ENCODE measurements around the gene TGM2.
A peak's percentile ranks its signal among the peaks of the same experiment; 100 is the strongest.

Gene TGM2

DNA sequence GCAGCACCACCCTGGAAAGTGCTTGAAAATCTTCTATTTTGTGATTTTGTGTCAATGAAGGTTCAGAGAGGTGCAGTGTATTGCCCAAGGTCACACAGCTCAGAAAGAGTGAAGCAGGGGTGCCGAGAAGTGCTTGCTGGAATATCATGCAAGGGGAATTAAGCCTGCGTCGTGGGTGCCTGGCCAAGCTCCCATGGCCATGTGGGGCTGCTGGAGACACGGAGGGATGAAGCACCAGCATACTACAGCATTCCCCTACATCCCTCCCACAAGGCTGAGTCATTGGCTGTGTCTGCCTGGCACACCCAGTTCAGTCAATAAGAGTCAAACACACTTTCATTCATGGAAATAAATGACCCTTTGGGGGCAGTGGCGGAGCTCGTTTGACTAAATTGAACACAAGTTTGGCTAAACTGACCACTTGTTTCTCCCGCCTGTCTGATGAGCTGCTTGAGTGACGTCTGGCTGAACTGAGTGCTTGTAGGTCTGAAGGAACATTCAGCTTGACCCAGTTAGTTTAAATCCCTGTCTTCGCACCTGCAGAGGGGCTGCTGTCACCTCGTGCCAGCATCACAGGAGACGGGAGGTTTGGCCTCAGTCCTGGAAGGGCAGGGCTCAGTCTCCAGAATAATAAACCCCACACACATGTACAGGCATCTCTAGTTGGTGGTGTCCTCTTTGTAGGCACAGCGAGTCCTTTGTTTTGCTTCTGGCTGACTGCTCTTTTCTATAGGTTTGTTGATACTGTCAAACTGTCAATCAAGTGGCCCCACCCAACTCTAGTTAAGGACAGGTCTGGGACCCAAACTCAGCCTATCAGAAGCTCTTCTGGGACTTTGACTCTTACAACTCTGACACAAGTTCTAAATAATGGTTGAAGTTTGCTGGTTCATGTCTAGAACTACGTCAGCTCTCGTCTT lies 8.4 kb upstream of the TGM2 start:
- no peak for DNase-seq

DNA sequence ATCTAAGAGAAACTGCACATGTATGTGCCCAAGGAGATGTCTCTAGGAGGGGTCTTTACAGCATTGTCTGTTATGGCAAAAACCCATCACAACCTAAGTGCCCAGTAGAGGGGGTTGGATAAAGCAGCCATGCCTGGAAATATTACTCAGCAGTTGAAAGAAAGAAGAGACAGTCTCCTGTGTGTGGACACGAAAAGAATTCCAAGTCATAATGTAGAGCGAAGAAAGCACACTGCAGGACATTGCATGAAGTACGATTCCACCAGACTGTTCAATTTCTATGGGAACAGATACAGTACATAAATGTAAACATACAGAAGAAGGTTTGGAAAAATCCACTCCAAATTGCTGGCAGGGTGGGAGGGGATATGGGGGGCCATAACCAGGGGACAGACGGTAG lies 7.3 kb upstream of the TGM2 start:
- no peak for DNase-seq

DNA sequence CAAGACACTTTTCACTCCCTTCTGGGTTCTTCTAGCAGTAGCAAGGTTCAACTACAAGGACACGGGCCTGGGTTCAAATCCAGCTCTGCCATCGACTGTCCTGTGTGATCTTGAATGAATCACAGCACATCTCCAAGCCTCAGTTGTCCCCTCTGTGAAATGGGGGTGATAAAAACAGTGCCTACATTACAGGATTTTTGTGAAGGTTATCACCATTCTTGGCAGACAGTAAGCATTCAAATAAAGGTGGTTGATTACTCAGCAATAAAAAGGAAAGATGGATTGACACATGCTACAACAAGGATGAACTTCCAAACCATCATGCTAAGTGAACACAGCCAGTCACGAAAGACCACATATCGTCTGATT lies 6.6 kb upstream of the TGM2 start:
- no peak for DNase-seq

DNA sequence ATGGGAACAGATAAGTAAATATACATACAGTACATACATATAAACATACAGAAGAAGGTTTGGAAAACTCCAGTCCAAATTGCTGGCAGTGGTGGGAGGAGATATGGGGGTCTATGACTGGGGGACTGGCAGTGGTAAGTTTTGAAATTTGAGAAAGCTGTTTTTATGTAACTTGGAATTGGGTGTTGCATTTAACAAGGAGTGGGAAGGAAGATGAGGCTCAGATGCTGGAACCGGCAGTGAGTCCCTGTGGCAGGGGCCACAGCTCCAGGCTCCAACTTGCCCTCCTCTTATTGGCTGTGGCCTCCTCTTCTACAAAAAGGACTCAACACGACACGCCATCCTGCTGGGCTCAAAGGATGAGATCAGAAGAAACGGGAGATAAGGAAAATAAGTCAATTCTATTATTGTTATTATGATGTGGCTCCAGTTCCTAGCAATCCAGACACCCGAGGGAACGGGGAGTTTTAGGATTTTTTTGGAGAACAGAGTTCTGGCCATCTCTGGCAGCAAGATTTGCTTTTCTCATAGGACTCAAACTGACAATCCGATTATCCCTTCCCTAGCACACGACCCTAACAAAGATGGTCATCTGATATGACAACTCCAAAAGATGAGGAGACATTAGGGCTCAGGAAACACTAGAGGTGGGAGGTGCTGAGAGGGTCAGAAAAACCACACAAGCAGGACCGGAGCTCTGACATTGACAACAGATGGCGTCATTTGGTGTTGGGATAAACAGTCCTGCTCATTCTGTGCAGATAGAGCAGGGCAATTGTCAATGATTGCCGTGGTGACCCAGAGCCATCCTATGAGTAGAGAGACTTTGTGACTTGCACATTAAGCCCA lies 6.0 kb upstream of the TGM2 start:
- no peak for DNase-seq

DNA sequence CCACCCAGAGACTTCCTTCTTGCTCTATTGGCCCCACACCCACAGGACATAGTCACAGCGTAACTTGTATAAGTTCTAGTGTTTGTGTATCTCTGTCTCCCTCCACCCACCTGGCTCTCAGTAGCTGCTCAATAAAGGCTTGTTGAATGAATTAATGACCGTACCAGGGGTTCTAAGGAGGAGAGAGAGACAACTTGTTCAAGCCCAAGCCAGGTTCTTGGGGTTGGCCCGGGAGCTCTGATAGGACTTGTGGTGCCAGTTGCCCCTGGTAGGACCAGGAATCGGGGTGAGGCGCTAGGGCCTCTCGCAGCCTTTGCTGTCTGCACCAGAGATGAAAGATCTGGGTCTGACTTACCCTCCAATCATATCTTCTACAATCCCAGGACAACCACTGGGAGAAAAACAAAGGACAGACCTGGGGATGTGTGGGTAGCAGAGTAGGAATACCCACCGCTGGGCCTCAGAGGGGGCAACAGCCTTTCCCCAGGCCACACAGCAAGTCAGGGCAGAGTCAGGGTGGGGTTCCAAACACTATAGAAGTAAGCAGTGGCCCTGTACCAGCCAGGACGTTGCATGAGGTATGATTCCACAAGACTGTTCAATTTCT lies 5.3 kb upstream of the TGM2 start:
- no peak for DNase-seq

DNA sequence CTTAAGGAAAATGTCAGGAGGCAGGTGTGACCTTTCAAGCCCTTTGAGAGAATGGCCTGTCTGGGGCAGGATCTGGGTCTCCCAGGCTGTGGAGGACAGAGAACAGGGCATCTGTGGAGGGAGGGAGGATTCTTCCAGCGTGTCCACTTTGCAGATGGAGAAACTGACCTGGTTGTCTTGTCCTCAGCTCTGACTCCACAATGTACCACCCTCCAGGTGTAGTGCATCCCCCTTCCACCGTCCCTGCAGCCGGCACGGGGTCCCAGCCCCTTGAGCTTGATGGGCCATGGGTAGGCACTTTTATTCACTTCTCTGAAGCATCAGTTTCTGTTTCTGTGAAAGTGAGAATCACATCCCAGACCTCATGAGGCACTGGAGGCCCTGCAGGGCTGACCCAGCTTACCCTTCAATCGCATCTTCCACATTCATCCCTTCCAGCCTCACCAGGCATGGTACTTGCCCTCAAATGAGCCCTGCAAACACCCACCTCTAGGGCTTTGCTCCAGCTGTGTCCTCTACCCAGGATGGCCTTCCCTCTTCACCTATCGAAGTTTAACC lies 4.6 kb upstream of the TGM2 start:
- no peak for DNase-seq

DNA sequence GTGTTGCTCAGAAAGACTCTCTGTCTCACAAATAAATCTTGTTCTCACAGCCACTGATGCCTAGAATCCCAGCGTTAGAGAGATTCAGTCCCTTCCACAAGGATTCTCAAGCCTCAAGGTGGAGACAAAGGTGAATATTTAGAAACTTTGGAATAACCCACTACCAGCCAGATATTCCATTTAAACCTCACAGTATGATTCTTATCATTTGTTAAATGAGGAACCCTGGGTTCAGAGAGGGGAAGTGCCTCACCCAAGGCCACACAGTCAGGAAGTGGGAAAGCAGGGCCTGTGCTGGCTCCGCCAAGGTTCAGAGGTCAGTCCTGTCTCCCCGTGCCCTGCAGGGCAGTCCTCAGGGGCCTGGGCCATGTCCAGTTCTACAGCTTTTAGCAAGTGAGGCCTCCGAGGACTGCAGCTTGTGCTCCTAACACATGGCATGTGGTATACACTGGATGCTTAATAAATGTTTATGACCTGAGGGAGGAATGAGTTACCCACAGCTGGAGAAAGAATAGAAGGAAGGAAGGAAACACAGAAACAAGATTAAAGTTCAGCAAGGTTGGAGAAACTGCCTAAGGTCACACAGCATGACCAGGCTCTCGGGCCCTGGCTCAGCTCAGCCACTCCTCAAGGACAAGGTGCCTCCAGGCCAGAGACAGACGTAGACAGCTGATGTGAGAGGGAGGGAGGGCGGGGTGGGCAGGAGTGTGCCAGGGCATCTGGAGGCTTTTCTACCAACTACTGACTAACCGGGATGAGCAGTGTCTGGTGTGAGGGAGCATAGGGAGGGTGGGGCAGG lies 3.9 kb upstream of the TGM2 start:
- peak; percentile 75 for DNase-seq

DNA sequence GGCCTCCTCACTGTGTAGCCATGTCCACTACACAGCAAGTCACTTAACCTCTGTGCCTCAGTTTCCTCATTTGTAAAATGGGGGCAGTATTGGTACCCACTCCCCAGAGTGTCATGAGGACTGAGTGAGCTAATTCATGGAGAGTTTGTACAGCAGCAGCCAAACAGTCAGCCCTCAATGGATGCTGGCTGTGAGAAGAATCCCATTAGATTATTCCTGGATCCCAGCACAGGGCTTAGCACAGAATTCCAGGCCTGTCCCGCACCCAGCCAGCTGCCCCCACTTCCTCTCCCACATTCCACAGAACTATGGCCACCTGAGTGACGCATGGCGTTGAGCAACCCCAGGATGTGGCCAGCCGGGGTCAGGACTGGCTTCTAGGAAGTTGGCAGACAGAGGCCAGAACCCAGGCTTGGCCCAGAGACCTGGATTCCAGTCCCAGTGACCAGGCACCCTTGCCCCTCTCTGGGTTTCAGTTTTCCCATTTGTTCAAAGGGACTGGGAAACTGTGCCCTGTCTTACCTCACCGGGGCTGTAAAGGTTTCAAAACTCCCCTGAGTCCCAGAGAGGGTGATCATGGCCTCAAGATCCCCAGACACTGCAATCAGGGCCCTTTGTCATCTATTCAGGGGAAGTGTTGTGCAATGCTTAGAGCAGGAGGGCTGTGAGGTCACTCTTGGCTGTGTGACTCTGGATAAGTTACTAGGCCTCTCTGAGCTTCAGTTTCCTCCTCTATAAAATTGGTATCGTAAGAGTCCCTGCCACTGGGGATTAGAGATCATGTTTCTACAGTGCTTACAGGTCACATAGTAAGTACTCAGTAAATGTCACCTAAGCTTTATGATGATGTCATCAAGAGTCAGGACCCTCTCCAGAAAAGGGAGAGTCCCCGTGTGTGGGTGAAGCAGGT lies 3.0 kb upstream of the TGM2 start:
- DNase-seq, result peak; percentile 77

DNA sequence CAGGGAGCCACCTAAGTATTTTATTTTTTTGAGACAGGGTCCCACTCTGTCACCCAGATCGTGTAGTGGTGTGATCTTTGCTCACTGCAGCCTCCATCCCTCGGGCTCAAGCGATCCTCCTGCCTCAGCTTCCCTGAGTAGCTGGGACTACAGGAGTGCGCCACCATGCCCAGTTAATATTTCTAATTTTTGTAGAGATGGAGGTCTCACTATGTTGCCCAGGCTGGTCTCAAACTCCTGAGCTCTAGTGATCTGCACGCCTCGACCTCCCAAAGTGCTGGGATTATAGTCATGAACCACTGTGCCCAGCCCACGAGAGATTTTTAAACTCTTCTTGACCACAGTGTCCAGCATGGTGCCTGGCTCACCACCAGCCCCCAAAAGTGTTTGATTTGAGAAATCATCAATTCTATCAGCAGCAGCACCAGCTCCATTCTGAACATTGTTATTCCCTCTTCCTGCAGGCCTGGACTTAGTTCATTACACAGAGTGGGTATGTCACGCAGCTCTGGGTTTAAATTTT lies 2.3 kb upstream of the TGM2 start:
- no peak for DNase-seq

DNA sequence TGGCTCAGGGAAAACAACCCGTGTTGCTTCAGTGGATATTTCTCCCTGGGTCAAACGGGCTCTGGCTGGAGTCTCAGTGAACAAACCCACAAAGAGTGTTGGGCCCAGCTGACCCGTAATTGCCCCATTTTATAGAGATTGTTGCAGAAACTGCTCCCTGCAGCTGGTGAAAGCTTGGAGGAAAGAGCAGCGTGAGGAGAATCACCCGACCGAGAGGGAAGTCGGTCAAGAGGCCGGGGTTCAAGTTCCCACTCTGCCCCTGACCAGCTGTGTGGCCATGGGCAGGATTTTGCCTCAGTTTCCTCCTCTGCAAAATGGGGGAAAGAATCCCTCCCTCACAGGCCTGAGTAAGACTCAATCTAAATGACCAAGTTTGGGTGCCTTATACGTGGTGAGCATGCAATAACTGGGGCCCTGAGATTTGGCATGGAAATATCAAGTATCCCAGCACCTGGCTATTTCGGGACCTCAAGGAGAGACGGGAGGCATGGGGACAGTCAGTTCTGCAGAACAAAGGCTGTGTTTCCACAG lies 1.7 kb upstream of the TGM2 start:
- peak; percentile 2 for DNase-seq

DNA sequence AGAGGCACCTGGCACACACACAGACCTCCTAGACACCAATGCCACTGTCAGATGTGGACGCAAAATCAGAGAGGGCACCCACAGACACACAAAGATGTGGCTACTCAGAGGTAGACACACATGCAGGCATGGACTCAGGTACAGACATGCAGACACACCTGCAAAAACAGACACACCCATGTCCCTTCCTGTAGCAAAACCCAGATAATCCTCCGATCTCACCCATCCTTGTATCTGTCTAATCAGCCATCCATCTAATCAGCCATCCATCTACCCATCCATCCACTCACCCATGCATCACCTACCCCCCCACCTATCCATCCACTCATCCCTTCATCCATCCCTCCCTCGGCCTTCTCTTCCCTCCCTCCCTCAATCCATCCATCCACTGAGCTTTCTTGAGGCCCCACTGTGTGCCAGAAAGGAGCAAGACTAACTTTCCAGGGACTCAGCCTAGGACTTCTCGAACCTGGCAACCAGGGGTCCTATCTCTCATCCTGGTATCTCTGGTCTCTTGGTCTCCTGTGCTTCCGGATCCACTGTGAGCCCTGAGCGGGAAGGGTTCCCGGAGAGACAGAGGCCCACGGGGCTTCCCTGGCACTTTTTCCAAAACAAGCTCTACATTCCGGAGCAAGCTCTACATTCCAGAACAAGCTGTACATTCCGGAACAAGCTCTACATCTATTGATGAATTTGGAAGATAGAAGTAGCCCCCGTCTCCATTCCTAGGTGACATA lies 1.1 kb upstream of the TGM2 start:
- DNase-seq, result no peak

DNA sequence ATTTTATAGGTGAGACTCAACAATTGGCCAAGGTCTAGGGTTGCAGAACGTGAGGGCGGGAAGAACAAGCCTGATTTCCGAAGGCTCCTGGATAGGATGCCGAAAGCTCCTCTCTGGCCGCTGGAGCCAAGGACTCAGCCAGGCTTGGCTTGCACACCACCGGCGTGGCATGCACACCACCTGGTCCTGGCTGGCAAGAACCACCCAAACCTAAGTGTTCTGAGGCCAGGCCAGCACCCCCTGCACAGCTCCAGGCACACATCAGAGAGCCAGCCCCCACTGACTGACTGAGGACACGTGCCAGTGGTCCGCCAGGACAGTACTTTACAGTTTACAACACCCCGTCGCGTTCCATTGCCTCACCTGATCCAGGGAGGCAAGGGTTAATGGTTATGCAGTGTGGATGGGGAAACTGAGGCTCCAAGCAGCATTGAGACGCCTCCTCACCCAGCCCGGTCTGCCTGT lies 414 bp downstream of the TGM2 start:
- DNase-seq, result no peak

DNA sequence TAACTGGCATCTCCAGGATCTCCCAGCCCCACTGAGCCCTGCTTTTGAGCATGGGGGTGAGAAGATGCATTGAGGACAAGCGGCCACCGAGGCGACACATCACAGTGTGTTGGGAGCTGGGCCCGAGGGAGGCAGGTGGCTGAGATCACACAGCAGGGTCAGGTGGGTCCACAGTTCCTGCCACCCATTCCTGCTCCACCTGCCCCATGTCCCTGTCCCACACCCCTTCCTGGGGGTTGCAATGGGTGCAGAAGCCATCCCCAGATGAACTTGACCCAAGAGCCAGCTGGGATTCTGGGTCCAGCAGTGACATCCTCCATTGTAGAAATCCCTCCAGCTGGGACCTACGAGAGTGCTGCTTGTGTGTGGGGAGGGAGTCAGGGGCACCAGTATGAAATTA lies 1.0 kb downstream of the TGM2 start:
- no peak for DNase-seq

DNA sequence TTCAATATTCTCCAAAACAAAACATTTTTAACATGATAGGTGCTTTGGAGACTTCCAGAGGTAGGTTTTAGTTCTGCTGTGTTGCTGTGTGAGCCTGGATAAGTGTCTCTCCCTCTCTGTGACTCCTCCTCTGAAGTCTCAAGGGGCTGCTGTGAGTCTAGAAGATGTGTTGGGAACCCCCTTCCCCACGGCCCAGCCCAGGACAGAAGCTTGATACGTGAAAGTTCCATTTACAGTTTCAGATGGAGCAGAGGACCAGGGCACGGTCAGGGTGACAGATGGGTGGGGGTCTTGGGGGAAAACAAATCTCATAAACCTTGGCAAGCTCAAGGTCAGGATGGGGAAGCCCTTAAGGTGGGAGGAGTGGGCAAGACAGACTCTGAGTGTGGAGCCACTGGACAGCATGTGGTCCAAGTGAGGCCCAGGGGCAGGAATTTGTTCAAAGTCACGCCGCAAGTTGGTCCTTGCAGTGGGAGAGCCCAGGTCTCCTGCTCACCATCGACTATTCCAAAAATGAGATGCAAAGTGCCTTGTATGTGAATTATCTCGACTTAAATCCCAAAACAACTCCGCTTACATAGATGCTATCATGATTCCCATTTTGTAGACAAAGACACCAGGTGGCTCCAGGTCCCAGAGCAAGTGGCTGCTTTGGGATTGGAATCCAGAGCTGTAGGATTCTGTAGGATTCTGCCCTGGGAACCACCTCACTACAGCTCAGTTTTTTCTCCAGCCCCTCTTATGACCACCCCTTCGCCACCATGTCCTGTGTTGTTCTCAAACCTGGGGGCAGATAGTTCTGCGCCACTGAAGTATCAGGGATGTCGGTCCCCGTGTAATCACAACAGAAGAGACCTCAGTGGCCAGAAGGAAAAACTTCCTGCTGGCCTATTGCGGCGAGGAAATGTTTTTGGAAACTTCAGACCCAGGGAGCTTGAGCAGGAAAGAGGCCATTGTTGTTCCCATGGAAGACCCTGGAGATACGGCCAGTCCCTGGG lies 1.9 kb downstream of the TGM2 start:
- DNase-seq, result no peak

DNA sequence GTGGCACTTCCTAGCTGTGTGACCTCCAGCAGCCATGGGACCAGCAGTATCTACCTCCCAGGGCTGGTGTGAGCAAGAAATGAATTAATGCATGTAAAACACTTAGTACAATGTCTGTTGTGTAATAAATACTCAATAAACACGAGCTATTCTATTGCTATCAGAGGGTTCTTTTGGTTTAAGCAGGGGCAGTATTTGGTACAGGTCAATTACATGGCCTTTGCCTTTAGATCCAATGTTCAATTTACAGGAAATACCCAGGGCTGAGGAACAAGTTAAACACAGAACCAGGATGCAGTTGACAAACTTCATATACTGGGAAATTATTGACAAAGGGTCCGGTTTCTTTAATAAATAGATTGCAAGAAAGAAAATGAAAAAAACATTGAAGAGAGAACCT lies 2.9 kb downstream of the TGM2 start:
- no peak for DNase-seq

DNA sequence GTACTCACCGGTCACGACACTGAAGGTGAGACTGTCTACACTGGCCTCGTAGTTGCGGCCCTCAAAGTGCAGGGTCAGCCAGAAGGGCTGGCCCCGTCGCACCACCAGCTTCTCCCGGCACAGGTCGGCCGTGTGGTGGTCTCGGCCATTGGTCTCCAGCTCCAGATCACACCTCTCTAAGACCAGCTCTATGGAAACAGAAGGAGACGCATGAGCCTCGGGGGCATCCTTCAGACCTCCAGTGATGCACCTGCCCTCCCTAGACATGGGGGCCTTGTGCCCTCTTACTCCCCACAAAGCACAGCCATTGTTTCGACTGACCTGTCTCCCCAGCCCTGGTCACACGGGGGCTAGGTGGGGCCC lies 3.7 kb downstream of the TGM2 start:
- DNase-seq, result no peak

DNA sequence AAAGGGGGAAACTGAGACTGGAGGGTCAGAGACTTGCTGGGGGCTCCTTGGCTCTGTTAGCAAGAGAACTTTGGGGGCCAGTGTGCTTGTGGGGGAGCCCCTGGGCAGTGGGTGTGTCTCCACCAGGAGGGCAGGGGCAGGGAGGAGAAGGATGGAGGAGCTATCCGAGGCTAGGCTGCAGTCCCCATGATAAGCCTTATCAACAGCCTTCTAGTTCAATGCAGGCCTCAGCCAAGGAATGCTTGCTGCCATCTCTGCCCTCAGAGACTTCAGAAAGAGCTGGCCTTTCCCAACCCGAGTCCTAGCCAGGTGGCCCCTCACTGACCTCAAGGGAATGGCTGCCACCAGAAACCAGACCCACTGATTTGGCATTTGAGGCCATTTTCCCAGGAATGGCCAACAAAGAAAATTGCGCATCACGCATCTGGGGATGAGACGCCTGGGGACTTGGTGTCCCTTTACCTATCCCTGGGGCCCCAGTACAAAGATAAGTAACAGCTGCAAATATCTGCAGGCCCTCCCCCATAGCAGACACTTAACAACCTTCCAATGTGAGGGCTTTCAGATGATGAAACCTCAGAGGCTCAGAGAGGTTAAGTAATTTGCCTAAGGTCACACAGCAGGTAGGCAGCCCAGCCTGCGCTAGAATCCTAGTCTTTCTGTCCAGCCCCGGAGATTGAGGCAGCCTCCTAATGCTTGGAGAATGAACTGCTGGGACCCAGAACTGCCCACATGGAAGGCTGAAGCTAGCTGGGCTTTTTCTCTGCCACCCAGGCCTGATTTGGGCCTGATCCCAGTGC lies 4.9 kb downstream of the TGM2 start:
- DNase-seq, result no peak

DNA sequence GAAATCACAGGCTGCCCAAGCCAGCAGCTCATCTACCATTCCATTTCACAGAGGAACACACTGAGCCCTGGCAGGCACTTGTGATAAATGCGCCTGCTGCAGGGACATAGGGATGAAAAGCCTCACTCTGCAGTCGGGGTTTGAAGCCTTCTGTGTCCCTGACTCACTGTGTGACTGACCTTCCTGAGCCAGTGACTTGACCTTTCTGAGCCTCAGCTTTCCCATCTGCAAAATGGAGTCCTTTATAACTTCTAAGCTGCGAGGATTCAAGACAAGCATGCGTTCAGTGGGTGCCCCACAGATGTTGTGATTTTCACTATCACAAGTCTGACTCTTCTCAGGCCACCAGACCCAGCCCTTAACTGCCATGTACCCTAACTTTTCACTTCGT lies 5.5 kb downstream of the TGM2 start:
- DNase-seq, result no peak

Measured in MV-4-11 (cell line).